HK-2 (cell line): Measurements from ENCODE around the gene PABPC4L.
"Not testable (repeated sequence)": the region's sequence is repeated elsewhere in the genome, so short reads cannot be mapped to it uniquely, and the experiment has no call there.

Experiments used
- DNase-seq: peaks from one replicate; pipeline ENCODE4 v3.0.0-alpha.2; 2018; ENCODE audit not compliant: unreplicated experiment

Gene PABPC4L

DNA sequence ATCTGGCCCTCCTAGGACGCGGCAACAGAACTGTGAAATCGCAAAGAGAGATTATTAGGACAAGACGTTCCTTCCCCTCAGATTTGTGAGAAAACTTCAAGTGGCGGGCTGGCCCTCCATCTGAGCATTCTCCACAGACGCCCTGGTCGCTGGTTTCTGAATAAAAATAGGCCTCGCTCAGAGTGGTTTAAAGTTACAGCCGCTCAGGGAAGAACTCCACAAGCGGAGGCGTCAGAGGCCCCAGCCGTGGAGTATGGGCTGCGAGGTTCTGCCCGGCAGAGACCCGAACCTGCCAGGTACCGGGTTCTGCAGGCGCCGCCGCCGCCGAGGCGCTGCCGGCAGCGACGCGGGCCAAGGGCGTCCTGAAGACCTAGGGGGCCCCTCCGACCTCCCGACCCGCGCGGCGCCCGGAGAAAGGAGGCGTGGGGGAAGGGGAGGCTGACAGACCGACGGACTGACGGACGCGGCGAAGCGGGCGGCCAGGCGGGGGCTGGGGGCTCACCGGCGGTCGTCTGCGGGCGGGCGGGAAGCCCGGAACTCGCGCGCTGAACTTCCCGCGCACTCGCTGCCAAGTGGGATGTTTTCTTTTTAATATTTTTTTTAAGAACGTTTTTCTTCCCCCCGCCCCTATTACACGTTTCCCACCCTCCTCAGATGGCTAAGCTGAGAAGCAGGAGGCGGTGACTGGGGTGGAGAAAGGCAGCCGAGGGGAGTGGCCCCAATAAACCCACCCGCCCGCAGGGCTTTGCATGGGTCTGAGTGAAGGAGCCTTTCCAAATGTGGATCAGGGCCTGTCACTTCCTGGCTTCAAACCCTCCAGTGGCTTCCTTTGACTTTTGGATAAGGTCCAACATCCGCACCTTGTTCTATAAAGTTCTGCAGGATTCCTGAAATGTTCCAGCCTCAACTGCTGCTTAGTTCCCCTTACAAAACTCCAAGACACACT is at the start of gene PABPC4L:
PABPC4L (minus strand) TSS at position 574 of the 946 bp plus-strand sequence. CDS start 770 bp downstream, outside the sequence.
- peak; percentile 51 for DNase-seq

DNA sequence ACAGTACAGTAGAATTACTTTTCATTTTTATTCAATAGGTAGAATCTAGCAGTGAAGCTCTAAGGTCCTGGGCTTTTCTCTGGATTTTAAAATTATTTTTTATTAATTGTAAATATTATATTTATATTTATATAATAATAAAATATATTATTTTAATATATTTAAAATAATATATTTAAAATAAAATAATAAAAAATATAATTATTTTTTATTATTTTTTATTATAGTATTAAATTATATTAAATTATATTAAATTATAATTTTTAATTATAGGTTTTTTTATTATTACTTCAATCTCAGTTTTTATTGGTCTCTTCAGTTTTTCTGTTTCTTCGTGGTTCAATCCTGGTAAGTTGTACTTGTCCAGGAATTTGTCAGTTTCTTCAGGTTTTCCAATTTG is 49.7 kb upstream of the PABPC4L start:
- no peak for DNase-seq

DNA sequence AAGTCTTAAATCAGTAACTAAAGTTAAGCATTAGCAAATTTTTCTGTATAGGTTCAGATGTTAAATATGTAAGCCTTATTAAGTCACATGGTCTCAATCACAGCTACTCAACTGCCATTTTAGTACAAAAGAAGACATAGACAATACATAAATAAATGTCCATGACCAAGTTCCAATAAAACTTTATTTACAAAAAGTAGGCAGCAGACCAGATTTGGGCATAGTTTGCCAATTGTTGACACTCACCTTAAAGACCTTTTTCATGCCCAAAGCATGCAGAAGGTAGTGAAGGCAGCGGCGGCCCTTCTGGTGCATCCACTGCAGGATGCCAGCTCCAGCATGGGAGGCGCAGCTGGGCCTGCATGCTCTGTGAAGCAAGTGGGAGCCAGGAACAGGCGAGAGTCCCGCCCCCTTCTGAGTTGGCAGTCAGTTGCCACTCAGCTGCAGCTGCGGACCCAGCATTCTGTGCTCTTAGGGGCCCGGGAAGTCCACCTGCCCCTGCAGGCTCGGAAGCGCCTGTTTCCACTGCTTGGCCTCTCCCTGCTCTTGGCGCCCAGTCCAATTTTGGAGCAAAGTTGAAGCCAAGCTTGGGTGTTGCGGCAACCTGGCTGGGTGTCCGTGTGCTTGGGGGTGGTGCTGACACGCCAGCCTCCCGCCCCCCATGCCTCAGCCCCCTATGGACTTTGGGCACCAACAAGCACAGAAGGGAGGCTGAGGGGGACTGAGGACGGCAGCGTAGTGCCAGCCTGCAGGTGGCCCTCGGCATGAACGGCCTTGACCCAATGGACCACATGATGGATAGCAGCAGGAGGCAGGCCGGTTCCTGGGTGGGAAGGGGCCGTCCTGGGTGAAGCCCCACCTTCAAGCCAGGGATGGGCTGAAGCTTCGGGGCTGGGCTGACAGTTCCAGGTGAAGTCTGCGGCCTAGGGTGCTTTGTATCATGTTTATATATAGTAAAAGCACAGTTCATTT is 42.4 kb upstream of the PABPC4L start:
- DNase-seq: no peak

DNA sequence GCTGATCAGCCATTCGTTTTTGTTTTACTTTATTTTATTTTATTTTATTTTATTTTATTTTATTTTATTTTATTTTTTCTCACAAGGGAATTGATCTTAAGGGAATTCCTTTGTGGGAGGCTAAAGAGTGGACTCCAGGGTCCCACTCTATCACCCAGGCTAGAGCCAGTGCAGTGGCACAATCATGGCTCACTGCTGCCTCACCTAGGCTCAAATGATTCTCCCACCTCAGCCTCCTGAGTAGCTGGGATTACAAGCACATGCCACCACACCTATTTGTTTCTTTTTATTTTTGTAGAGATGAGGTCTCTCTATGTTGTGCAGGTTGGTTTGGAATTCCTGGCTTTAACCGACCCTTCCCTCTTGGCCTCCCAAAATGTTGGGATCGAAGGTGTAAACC is 17.5 kb upstream of the PABPC4L start:
- no peak for DNase-seq

DNA sequence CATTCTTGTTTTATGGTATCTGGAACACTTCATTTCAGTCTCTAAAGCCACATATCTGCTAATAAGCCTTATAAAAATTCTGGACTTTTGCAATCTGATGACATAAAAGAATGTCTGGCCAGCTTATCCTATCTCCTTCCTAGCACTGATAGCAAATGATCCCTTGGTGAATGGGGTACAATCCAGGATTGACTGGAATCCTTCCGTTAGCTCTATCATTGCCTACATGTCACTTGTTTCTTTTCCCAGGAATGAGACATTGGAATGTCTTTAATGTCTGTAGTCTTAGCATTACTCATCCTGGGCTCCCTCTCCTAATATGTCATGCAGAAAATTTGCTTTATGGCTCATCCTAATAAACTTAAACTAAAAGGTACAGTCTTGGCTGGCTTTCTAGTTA is 14.8 kb upstream of the PABPC4L start:
- no peak for DNase-seq

DNA sequence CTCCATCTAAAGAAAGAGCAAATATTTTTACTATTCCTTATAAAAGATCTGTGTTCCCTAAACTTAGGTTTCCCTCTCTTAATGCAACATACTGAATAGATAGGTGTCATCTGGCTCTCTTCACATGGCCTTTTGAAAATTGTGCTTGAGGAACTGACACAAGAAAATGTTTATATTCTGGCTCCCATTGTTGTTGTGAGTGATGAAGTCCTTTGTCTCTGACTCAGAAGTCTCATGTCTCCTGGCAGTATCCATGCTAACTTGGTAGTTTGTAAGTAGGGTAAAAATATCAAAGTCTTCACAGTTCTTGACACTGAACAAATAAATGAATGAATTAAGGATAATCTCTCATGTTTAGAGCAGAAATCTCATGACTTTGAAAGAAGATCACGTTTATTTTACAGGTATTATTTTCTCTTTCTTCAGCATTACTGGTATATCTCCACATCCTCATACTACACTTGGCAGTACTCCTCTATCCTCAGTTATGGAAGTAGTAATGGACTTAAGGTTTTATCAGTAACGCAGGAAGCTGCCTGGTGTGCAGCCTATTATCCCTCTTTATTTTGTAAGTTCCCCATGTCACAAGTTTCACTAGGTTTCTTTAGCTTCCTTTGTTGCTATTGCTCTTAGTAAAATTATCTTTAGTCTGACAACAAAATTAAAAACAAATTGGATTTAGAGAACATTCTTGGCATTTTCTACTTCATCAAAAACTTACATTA is 14.2 kb upstream of the PABPC4L start:
- DNase-seq: no peak

DNA sequence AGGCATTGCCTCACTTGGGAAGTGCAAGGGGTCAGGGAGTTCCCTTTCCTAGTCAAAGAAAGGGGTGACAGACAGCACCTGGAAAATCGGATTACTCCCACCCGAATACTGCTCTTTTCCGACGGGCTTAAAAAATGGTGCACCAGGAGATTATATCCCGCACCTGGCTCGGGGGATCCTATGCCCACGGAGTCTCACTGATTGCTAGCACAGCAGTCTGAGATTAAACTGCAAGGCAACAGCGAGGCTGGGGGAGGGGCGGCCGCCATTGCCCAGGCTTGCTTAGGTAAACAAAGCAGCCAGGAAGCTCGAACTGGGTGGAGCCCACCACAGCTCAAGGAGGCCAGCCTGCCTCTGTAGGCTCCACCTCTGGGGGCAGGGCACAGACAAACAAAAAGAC is 6.4 kb upstream of the PABPC4L start:
- not testable (repeated sequence) for DNase-seq

DNA sequence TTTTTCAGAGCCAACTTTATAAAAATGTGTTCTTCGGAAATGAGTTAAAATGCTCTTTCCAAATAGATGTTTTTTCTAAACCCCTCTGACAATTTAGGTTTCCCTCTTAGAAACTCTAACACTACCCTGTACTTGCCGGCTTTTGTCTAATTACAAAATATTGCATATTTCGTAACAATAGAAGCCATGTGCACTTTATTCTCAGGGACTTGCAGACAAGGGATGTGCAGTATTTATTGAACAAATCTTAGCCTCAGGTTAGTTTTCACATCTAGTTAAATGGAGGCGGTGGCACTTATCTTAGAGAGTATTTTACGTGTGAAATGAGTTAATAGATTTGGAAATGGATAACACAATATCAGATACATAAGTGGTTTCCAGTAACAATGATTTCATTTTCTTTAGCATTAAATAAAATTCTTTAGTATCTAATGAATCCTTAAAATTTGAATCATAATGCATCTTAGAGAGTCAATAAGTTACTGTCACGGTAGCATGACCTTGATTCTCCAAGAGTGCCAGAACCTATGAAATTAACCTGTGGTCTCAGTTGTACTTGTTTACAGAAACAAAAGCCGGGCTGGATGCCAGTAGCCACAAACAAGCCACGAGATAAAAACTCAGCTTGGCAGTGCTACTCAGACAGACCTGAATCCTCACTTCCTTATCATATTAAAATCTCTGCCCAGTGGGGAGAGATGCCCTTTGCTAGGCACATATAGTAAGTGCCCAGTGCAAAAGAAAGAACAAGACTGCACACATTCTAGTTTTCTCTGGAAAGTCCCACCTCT is 772 bp upstream of the PABPC4L start:
- no peak for DNase-seq

DNA sequence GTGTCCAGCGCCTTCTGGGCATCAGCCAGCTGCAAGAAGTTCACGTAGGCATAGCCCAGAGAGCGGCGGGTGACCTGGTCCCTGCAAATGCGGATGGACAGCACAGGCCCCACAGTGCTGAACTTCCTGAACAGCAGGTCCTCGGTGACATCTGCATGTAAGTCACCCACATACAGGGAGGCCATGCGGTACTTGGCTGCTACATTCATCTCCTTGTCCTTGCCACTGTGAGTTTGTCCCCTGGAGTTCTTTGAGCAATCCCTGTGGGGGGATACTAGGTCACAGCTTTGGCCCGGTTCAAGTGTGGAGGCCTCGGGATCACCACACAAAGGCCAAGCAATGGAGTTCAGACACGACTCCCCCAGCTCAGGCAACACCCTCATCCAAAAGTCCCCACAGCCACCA is 776 bp downstream of the PABPC4L start:
- DNase-seq: no peak

DNA sequence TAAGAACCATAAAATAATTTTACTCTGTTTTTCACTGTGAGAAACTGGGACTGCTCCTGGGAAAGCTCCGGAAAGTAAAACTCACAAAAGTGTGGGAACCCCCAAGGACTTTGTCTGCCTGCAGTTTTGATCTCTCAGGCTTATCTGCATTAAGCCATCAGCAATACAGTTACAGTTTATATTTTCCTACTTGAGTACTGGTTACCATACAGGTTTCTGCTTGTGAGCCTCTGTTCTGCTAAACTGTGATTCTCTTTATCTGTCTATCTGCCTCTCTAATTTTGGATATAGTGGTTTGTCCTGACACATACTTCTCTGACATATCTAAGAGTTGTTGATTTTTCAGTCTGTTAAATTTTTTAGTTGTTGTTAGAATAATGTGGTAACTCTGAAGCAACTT is 11.6 kb downstream of the PABPC4L start:
- DNase-seq: no peak

DNA sequence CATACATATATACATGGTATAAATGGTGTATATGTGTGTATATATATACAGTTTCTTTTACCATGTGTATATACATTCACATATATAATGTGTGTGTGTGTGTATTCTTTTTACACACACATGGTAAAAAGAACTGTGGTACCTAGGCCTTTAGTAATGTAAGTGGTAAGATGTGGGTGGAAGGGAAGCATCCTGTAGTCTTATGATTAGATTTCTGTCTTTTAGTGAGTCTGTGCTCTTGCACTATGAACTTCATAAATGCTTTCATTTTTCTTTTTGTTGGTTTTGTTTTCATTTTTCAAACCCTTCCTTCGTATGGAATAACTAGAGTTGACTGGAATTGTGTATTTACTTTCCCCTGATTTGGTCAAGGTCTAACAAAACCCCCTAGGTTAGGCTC is 12.1 kb downstream of the PABPC4L start:
- DNase-seq: no peak

DNA sequence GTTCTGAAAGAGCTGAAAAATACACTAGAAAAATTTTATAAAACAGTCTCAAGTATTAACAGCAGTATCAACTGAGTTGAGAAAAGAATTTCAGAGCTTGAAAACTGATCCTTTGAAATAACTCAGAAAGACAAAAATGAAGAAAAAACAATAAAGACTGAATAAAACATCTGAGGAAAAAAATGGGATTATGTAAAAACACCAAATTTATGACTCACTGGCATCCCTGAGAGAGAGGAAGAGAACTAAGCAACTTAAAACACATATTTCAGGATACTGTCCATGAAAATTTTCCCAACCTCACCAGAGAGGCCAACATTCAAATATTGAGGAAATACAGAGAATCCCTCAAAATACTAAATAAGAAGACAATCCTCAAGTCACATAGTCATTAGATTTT is 22.9 kb downstream of the PABPC4L start:
- DNase-seq: no peak

DNA sequence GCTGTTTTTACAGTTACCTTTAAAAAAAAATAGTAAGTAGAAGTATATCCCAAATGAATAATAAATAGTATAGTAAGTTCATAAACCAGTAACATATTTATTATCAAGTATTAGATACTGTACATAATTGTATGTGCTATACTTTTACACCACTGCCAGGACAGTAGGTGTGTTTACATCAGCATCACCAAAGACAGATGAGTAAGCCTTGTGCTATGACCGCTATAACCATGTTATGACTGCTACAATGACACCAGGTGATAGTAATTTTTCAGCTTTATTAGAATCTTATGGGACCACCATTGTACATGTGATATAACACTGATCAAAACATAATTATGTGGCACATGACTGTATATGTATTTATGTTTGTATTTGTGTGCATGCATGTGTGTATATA is 27.3 kb downstream of the PABPC4L start:
- DNase-seq: no peak

DNA sequence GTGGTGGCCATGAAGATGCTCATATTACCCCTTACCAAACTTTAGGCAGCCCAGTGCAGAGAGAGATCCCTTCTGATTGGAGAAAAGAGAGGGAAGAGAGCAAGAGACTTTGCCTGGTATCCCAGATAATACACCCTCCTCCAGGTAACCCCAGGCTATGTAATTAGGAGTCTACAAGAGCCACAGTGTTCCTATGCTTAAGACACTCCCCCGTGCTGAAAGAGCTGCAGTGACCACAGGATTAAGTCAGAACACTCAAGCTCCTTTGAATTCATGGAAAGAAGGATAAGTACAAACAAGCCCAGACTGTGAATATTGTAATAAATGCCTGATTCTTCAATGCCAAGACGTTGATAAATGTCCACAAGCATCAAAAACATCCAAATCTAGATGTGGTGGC is 41.4 kb downstream of the PABPC4L start:
- DNase-seq: no peak

DNA sequence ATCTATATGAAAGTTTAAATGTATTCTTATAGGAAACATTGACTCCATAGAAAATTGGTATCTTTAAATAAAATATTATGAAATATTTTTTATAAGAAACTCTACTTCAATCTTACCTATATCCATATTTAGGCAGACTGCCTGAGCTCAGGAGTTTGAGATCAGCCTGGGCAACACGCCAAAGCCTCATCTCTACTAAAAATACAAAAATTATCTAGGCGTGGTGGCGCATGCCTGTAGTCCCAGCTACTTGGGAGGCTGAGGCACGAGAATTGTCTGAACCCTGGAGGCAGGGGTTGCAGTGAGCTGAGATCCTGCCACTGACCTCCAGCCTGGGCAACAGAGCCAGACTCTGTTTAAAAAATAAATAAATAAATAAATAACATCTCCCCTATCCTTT is 47.5 kb downstream of the PABPC4L start:
- no peak for DNase-seq

DNA sequence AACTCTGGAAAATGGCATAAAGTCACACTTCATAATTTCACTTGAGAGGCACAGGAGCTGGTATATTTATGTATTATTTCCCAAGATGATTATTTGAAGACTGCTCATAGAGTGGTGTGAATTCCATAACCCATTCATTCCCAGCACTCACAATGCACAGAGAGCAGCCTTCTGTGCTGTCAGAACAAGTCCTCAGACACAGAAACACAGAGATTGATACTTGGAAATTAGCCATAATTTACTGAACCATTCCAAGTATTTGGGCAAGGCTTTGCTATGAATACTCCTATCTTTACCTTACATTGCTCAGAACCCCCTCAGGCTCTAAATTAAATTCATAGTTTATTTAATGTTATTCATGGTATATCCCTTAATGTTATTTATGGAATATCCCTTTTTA is 53.6 kb downstream of the PABPC4L start:
- no peak for DNase-seq
